Middle frontal gyrus (tissue), 1 donor: ENCODE measurements around the gene CEP55.

Experiments
- DNase-seq: peaks from one replicate; pipeline ENCODE4 v3.0.0-alpha.2; 2015; ENCODE audit warnings: low spot score; ENCODE audit errors: extremely low spot score

Gene CEP55

GRCh38 chr10:93560541-93560940, 64.1 kb downstream of the CEP55 start:
- DNase-seq, result no peak

DNA sequence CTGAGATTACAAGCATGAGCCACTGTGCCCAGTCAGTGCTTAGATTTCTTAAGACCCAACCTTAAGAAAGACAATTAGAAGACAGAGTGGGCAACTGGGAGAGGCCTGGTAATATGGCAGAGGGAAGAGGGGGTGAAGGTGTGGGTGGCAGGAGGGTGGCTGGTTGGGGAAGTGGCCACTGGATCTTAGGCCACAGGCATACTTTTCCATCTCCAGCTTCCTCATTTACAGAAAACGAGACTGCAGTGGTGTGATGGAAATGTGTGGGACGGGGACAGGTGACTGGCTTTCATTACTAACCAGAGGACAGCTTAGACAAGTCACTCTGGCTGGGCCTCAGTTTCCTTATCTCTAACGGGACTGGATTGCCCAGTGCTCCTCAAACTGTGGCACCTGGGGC, 69.0 kb downstream of the CEP55 start:
- no peak for DNase-seq

DNA sequence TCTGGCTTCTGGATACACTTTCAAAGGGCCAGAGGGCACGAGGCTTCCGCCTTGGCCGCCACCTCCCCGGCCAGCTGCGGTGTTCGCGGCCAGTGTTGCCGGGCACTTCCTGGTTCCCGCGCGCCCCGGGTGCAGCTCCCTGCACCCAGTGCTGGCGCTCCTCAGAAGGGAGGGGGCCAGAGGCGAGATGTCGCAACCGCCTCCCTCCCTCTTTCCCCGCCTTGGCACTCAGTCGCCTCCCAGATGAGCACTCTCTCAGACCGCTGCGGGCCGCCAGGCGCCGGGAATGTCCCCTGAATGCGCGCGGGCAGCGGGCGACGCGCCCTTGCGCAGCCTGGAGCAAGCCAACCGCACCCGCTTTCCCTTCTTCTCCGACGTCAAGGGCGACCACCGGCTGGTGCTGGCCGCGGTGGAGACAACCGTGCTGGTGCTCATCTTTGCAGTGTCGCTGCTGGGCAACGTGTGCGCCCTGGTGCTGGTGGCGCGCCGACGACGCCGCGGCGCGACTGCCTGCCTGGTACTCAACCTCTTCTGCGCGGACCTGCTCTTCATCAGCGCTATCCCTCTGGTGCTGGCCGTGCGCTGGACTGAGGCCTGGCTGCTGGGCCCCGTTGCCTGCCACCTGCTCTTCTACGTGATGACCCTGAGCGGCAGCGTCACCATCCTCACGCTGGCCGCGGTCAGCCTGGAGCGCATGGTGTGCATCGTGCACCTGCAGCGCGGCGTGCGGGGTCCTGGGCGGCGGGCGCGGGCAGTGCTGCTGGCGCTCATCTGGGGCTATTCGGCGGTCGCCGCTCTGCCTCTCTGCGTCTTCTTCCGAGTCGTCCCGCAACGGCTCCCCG, 70.2 kb downstream of the CEP55 start, which contains the start of gene FFAR4:
Gene FFAR4, plus strand, starts transcription at position 231 of the 842 bp plus-strand sequence. Its CDS starts 56 bp downstream, at position 287.
- no peak for DNase-seq

DNA sequence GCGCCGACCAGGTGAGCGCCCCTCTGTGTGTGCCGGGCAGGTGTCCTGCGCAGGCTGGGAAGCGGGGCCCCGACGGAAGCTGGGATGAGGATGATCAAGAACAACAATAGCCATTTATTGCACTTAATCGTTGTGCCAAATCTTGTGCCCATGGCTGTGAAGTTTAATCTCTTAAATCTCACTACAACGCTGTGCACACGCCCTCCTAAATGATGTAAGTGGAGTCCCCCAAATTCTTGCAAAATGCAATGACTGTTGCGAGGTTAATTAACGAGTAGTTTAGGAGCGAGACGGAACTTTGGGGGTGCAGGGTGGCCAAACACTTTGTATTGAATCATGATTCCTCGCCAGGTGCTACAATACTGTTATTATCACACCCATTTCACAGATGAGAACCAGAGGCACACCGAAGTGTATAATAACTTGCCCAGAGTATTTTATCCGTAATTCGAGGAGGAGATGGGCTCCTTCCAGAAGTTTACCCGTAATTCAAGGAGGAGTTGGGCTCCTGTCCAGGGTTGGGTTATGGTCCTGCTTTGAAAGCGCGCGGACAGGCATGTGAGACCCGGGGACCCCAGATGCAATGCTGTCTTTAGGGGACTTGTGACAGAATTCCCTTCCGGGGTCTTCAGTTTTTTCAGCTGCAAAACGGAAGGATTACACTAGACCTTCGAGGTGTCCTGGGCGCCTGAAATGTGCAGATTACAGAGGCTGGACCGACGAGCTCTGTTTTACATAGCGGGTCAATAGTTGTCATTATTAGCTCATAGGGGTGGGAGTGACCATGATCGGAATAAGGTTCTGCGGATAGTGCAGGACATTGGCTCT, 71.1 kb downstream of the CEP55 start:
- no peak for DNase-seq

GRCh38 chr10:93568105-93568390, 71.6 kb downstream of the CEP55 start:
- DNase-seq, result no peak

DNA sequence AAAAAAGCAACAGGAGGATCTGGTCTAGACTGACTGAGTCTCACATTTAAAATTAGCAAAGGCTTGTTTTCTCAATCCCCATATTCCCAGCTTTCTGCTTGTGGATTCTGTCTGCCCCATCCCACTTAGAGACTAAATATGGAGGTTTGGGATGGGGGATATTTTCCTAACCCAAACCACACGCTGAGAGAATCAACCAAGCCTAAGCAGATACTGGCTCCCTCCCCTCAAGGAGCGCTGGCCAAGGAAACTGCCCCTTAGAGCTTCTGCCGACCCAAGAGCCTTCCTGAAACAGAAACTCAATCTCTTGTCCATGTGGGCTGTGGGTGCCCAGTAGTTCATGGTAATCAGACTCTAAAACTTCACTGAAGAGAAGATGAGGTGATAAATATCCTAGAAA, 74.0 kb downstream of the CEP55 start:
- DNase-seq, result no peak

DNA sequence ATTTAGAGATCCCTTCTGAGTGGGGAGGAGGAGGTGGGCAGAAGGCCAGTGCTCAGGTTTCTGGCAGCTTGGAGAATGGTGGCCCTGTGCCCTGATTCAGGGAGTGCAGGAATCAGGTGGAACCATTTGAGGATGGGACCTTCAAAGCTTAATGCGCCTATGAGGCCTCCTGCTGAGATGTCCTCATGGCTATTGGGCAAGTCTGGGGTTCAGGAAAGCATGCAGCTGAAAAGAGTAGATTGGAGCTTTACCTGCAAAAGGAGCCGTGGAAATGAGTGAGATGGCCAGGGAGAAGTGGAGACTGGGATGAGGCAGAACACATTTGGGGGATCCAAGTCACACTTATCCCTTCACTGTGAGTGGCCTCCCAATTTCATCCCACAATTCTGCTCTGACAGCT, 76.2 kb downstream of the CEP55 start:
- no peak for DNase-seq

- no peak for DNase-seq
These were observed 76.9 kb downstream of the CEP55 start for GRCh38 chr10:93573051-93573909.

DNA sequence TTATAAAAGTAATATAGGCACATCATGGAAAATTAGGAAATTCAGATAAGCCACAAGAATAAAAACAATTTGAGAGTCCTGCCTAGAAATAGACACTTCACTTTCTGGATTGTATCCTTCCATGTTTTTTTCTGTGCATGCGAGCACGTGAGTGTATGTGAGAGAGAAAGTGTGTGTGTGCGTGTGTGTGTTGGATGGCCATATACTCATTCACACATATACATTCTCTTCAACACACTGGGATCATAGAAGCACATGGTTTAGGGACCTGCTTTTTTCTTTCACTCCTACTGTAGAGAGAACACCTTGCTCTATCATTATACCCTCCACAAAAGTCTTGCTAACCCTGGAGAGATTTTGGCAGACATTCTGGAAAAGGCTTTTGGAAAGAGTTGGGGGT, 77.5 kb downstream of the CEP55 start:
- DNase-seq, result no peak

GRCh38 chr10:93576888-93577287, 80.5 kb downstream of the CEP55 start:
- DNase-seq, result no peak

DNA sequence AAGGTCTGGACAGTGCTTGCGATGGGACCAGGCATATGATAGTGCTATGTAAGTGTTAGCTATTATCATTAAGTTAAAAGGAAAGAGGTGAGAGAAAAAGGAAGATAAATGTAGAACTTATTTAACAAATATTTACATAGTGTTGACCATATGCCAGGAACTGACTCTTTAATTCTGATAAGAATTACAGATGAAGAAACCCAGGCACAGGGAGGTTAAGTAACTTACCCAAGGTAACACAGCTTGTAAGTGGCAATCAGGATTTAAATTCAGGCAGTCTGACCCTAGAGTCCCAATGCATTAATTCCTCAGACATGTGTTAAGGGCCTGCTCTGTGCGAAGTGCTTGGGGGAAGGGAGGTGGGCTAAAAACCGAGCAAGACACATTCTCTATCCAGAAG, 81.2 kb downstream of the CEP55 start:
- no peak for DNase-seq
